GM12874 (cell line): ENCODE data around the gene MRTFB.

ENCODE experiments used
- CTCF ChIP-seq: IDR thresholded peaks from 2 replicates; pipeline ENCODE4 v1.5.1; 2011; ENCODE audit warnings: low read depth, mild to moderate bottlenecking, control low read depth, low read length, moderate library complexity; ENCODE audit not compliant: insufficient read depth

The MRTFB gene

DNA sequence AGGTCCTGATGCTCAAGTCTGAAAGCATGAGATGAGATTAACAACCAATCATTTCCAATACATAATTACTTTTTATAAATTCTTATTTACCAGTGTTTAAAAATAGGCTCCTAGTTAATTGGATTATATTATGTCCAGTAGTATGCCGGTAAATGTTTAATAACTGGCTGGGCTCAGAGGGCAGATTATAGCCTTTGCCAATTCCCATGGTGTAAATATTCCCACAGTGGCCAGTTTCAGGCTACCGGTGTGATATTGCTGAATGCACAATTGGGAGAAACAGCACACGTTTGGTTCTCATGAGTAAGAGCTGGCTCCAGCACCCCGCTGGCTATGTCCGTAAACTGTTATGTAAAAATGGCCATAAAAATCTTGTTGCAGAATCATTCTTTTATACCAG is 167.6 kb downstream of the MRTFB start:
- TF ChIP-seq CTCF: no peak

GRCh38 chr16:14239791-14240190 is 168.7 kb downstream of the MRTFB start:
- no peak for TF ChIP-seq CTCF

- no peak for TF ChIP-seq CTCF
Observed at GRCh38 chr16:14240219-14240843, 169.2 kb downstream of the MRTFB start.

GRCh38 chr16:14240964-14241363 is 169.8 kb downstream of the MRTFB start:
- no peak for TF ChIP-seq CTCF

DNA sequence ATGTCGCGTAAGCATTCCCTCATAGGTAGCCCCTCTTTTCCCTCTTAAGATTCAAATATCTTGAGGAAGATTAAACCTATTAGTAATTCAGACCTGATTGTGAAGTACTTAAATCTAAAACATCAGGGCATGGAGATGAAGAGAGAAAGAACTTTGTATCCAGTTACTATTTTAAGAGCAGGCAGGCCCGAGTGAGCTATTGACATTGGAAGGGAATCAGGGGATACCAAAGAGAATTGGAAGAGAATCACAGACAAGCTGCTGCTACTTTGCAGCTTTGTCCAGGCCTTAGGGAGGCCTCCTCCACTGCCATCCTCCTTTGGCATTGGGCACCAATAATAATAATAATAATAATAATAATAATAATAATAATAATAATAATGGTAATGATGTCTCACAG is 170.5 kb downstream of the MRTFB start:
- TF ChIP-seq CTCF: no peak

DNA sequence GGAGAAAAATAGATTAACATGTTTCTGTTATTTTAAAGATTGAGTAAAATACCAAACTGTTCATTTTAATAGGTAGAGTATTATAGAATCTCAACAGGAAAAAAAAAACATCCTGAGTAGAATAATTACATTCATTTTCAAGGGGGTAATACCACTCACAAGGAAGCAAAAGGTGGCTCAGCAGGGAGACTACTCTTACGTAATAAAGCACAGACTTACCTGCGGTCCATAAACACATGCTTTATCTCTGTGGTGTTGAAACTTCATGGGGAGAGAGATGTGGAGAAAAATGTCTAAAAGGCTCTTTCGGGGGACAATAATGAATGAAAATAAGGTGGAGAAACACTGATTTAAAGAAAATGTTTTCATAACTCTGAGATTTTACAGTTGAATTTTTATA is 171.7 kb downstream of the MRTFB start:
- no peak for TF ChIP-seq CTCF

DNA sequence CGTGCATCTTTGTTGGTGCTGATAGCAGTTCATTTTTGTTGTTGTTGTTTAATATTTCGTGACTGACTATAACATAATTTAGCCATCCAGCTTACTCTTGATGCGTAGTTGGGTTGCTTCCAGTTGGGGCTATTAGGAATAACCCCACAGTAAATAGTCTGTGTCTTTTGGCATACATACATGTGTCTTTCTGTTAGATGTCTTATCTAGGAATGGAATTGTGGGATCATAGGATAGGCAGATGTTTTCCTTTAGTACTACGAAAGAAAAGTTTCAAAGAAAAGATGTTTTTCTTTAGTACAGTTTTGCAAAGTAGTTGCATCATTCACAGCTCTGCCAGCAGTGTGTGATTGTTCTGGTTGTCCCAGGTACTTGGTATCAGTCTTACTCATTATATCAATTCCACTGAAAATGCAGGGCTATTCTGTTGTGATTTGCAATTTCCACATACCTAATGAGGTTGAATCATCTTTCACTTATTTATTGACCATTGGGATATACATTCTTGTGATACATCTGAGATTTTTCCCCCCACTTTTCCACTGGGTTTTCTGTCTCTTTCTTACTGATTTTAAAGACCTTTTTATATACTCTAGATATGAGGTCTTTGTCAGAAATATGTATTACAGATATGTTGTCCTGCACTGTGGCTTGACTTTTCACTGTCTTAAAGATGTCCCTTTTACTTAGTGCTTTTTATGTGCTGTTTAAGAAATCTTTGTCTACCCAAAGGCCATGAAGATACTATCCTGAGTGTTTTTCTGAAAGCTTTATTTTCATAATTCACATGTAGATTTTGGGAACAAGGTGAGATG is 173.3 kb downstream of the MRTFB start:
- TF ChIP-seq CTCF: no peak
